Activated T-helper 1 cell treated with Interleukin-2 at 50 U/mL for 16 hours (primary cell): ENCODE results near the gene TSPAN31.

ENCODE experiments used
- DNase-seq: peaks from one replicate; pipeline ENCODE4 v3.0.0-alpha.2; 2020; ENCODE audit warnings: low read depth

The TSPAN31 gene

GRCh38 chr12:57722716-57723629, 21.9 kb upstream of the TSPAN31 start:
- no peak for DNase-seq

GRCh38 chr12:57723630-57723962, 21.2 kb upstream of the TSPAN31 start:
- DNase-seq, result no peak

- no peak for DNase-seq
Measured at GRCh38 chr12:57724003-57724935, 20.6 kb upstream of the TSPAN31 start.

GRCh38 chr12:57724936-57725740, 19.7 kb upstream of the TSPAN31 start:
- DNase-seq, result no peak

- DNase-seq, result no peak
Measured at GRCh38 chr12:57725851-57726150, 19.0 kb upstream of the TSPAN31 start.

GRCh38 chr12:57726151-57726883, 18.5 kb upstream of the TSPAN31 start:
- no peak for DNase-seq

- no peak for DNase-seq
Measured at GRCh38 chr12:57726884-57727757, 17.7 kb upstream of the TSPAN31 start.

- DNase-seq, result no peak
Measured at GRCh38 chr12:57727758-57728395, 17.0 kb upstream of the TSPAN31 start.

GRCh38 chr12:57729321-57729844, 15.5 kb upstream of the TSPAN31 start:
- no peak for DNase-seq

- DNase-seq, result no peak
Measured at GRCh38 chr12:57730336-57731067, 14.3 kb upstream of the TSPAN31 start.

GRCh38 chr12:57731411-57732080, 13.3 kb upstream of the TSPAN31 start:
- no peak for DNase-seq

GRCh38 chr12:57732270-57732669, 12.6 kb upstream of the TSPAN31 start:
- DNase-seq, result no peak

GRCh38 chr12:57732726-57733593, 11.9 kb upstream of the TSPAN31 start:
- DNase-seq, result no peak

GRCh38 chr12:57733928-57734327, 10.9 kb upstream of the TSPAN31 start:
- no peak for DNase-seq

GRCh38 chr12:57734591-57734990, 10.2 kb upstream of the TSPAN31 start:
- DNase-seq, result no peak

GRCh38 chr12:57735198-57735855, 9.5 kb upstream of the TSPAN31 start:
- DNase-seq, result no peak
